Mesodermal cell (in vitro differentiated cells): ENCODE data around the gene GRIA1.
A peak's percentile ranks its signal among the peaks of the same experiment; 100 is the strongest.

Experiments used
- H3K27ac ChIP-seq: 2 replicates; pipeline ENCODE4 v1.7.0; 2013; ENCODE audit warnings: mild to moderate bottlenecking, low read depth, low read length, moderate library complexity; ENCODE audit not compliant: severe bottlenecking
- H3K36me3 ChIP-seq: 2 replicates; pipeline ENCODE4 v1.7.1; 2013; ENCODE audit warnings: mild to moderate bottlenecking, low read length, moderate library complexity; ENCODE audit not compliant: control insufficient read depth, insufficient read depth
- H3K4me1 ChIP-seq: one replicate; pipeline ENCODE4 v1.7.1; 2013; ENCODE audit warnings: mild to moderate bottlenecking, low read length; ENCODE audit not compliant: insufficient read depth, control insufficient read depth, poor library complexity, severe bottlenecking
- H3K4me3 ChIP-seq: 2 replicates; pipeline ENCODE4 v1.7.0; 2013; ENCODE audit warnings: low read length, control low read depth, mild to moderate bottlenecking; ENCODE audit not compliant: insufficient read depth, poor library complexity, severe bottlenecking; ENCODE audit errors: extremely low read depth
- H3K9me3 ChIP-seq: 2 replicates; pipeline ENCODE4 v1.7.1; 2013; ENCODE audit warnings: mild to moderate bottlenecking, low read length, moderate library complexity; ENCODE audit not compliant: control insufficient read depth
- WGBS, 2 experiments: methylation state at CpG; one replicate each; pipeline ENCODE4 v1.1.5; 2013; ENCODE audit warnings: missing lambda C conversion rate in 2 of 2; ENCODE audit not compliant: insufficient coverage in 2 of 2; 5-methylcytosine and 5-hydroxymethylcytosine counted together

GRIA1 gene

GRCh38 chr5:153774686-153775085 lies 284.2 kb downstream of the GRIA1 start:
- WGBS, 2 experiments: 100% methylated on average over 1 of the region's 1 CpG; no CpG with 5 or more reads in 1 of the 2 experiments
- no peaks in the 10 kb centered on the region for H3K4me1 ChIP-seq
- no peak overlapping the region for H3K27ac ChIP-seq
- H3K36me3 ChIP-seq: no peaks in the 10 kb centered on the region
- no peak overlapping the region for H3K4me3 ChIP-seq
- no peaks in the 10 kb centered on the region for H3K9me3 ChIP-seq

- peaks cover 3% of the 10 kb centered on the region for H3K4me1 ChIP-seq
- H3K9me3 ChIP-seq: no peaks in the 10 kb centered on the region
- no peaks in the 10 kb centered on the region for H3K36me3 ChIP-seq
- 94 to 100% methylated on average over 6 of the region's 7 CpGs for WGBS, 2 experiments
- no peak overlapping the region for H3K4me3 ChIP-seq
- no peak overlapping the region for H3K27ac ChIP-seq
Observed at GRCh38 chr5:153775923-153776322, 285.5 kb downstream of the GRIA1 start.

GRCh38 chr5:153777681-153778581 lies 287.5 kb downstream of the GRIA1 start:
- Histone ChIP-seq H3K27ac (no peak overlapping the region), H3K36me3 (no peaks in the 10 kb centered on the region), H3K9me3 (no peaks in the 10 kb centered on the region), H3K4me1 (peaks cover 13% of the 10 kb centered on the region), H3K4me3 (no peak overlapping the region)
- WGBS, 2 experiments: 40 to 59% methylated on average over 2 to 3 of the region's 5 CpGs

GRCh38 chr5:153779836-153780235 lies 289.4 kb downstream of the GRIA1 start:
- WGBS, 2 experiments: 82 to 90% methylated on average over 1 to 2 of the region's 2 CpGs
- Histone ChIP-seq H3K9me3 (no peaks in the 10 kb centered on the region), H3K4me3 (no peak overlapping the region), H3K27ac (no peak overlapping the region), H3K4me1 (peaks cover 32% of the 10 kb centered on the region), H3K36me3 (no peaks in the 10 kb centered on the region)

- no peaks in the 10 kb centered on the region for H3K9me3 ChIP-seq
- 20 to 52% methylated on average over 1 to 2 of the region's 4 CpGs for WGBS, 2 experiments
- H3K36me3 ChIP-seq: no peaks in the 10 kb centered on the region
- H3K4me3 ChIP-seq: no peak overlapping the region
- H3K27ac ChIP-seq: no peak overlapping the region
- peaks cover 33% of the 10 kb centered on the region for H3K4me1 ChIP-seq
Observed at GRCh38 chr5:153780876-153781705, 290.6 kb downstream of the GRIA1 start.

GRCh38 chr5:153782589-153783361 lies 292.3 kb downstream of the GRIA1 start:
- WGBS, 2 experiments: 45 to 76% methylated on average over 2 to 5 of the region's 6 CpGs
- H3K4me3 ChIP-seq: no peak overlapping the region
- no peaks in the 10 kb centered on the region for H3K9me3 ChIP-seq
- H3K27ac ChIP-seq: peak overlapping the region; percentile 91
- peaks cover 33% of the 10 kb centered on the region for H3K4me1 ChIP-seq
- H3K36me3 ChIP-seq: no peaks in the 10 kb centered on the region

- Histone ChIP-seq H3K4me1 (peaks cover 33% of the 10 kb centered on the region), H3K27ac (peak overlapping the region; percentile 91), H3K36me3 (no peaks in the 10 kb centered on the region), H3K9me3 (no peaks in the 10 kb centered on the region), H3K4me3 (no peak overlapping the region)
Observed at GRCh38 chr5:153783362-153783658, 292.8 kb downstream of the GRIA1 start.

GRCh38 chr5:153784277-153784676 lies 293.8 kb downstream of the GRIA1 start:
- no peaks in the 10 kb centered on the region for H3K36me3 ChIP-seq
- no peak overlapping the region for H3K27ac ChIP-seq
- H3K9me3 ChIP-seq: no peaks in the 10 kb centered on the region
- 83 to 90% methylated on average over 2 of the region's 3 CpGs for WGBS, 2 experiments
- H3K4me3 ChIP-seq: no peak overlapping the region
- peaks cover 33% of the 10 kb centered on the region for H3K4me1 ChIP-seq

- no peak overlapping the region for H3K4me3 ChIP-seq
- no peaks in the 10 kb centered on the region for H3K36me3 ChIP-seq
- no CpG with 5 or more reads among the region's 2 CpGs for WGBS, 2 experiments
- no peaks in the 10 kb centered on the region for H3K9me3 ChIP-seq
- no peaks in the 10 kb centered on the region for H3K4me1 ChIP-seq
- H3K27ac ChIP-seq: no peak overlapping the region
Observed at GRCh38 chr5:153791339-153791738, 300.9 kb downstream of the GRIA1 start.

GRCh38 chr5:153792305-153792704 lies 301.8 kb downstream of the GRIA1 start:
- Histone ChIP-seq H3K4me1 (no peaks in the 10 kb centered on the region), H3K4me3 (no peak overlapping the region), H3K27ac (no peak overlapping the region), H3K9me3 (no peaks in the 10 kb centered on the region), H3K36me3 (no peaks in the 10 kb centered on the region)
